ENCODE measurements around the gene CHRDL2.

- no peak for TF ChIP-seq POLR2A (IDR thresholded peaks at IDR 0.05)
- TF ChIP-seq, protein P1, sequence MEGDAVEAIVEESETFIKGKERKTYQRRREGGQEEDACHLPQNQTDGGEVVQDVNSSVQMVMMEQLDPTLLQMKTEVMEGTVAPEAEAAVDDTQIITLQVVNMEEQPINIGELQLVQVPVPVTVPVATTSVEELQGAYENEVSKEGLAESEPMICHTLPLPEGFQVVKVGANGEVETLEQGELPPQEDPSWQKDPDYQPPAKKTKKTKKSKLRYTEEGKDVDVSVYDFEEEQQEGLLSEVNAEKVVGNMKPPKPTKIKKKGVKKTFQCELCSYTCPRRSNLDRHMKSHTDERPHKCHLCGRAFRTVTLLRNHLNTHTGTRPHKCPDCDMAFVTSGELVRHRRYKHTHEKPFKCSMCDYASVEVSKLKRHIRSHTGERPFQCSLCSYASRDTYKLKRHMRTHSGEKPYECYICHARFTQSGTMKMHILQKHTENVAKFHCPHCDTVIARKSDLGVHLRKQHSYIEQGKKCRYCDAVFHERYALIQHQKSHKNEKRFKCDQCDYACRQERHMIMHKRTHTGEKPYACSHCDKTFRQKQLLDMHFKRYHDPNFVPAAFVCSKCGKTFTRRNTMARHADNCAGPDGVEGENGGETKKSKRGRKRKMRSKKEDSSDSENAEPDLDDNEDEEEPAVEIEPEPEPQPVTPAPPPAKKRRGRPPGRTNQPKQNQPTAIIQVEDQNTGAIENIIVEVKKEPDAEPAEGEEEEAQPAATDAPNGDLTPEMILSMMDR (IDR thresholded peaks at IDR 0.05), result no peak
Observed at GRCh38 chr11:74743640-74744039, 12.4 kb upstream of the CHRDL2 start.
